Neuronal stem cell (in vitro differentiated cells): ENCODE results near the gene NARF.
"Not testable (repeated sequence)": the region's sequence is repeated elsewhere in the genome, so short reads cannot be mapped to it uniquely, and the experiment has no call there.

Source experiments
- DNase-seq: peaks from one replicate; pipeline ENCODE4 v3.0.0-alpha.2; 2013; ENCODE audit warnings: low spot score
- H2AFZ ChIP-seq: one replicate; pipeline ENCODE4 v1.6.1; 2013; ENCODE audit warnings: mild to moderate bottlenecking, low read length, inconsistent platforms
- H2AK5ac ChIP-seq: 2 replicates; pipeline ENCODE4 v1.6.1; 2013; ENCODE audit warnings: low read depth, mild to moderate bottlenecking, inconsistent platforms, low read length, moderate library complexity, mixed read lengths
- H2BK120ac ChIP-seq: 2 replicates; pipeline ENCODE4 v1.6.1; 2013; ENCODE audit warnings: low read depth, mild to moderate bottlenecking, inconsistent platforms, low read length, moderate library complexity, mixed read lengths
- H2BK12ac ChIP-seq: one replicate; pipeline ENCODE4 v1.6.1; 2013; ENCODE audit warnings: low read length, inconsistent platforms
- H2BK15ac ChIP-seq: 2 replicates; pipeline ENCODE4 v1.6.1; 2013; ENCODE audit warnings: mild to moderate bottlenecking, low read length, inconsistent platforms, mixed read lengths
- H2BK5ac ChIP-seq: one replicate; pipeline ENCODE4 v1.6.1; 2013; ENCODE audit warnings: inconsistent platforms, mild to moderate bottlenecking, low read length, moderate library complexity
- H3K14ac ChIP-seq: one replicate; pipeline ENCODE4 v1.6.1; 2013; ENCODE audit warnings: low read length, inconsistent platforms
- H3K18ac ChIP-seq: 2 replicates; pipeline ENCODE4 v1.6.1; 2013; ENCODE audit warnings: low read length, inconsistent platforms
- H3K23ac ChIP-seq: 2 replicates; pipeline ENCODE4 v1.6.1; 2013; ENCODE audit warnings: low read depth, mild to moderate bottlenecking, mixed read lengths, low read length, inconsistent platforms; ENCODE audit not compliant: poor library complexity
- H3K27ac ChIP-seq: replicated peaks from 3 replicates; pipeline ENCODE4 v1.5.1; 2013; ENCODE audit warnings: low read length, inconsistent platforms
- H3K27me3 ChIP-seq, 3 experiments: 2 replicates each; pipeline ENCODE4 v1.6.1; 2013; ENCODE audit warnings: low read length in 3 of 3, mild to moderate bottlenecking in 2 of 3, inconsistent platforms in 1 of 3, low read depth in 1 of 3, mixed read lengths in 1 of 3, moderate library complexity in 1 of 3; ENCODE audit not compliant: control insufficient read depth in 3 of 3, insufficient read depth in 3 of 3
- H3K36me3 ChIP-seq, 2 donors: replicated peaks in 1 of 2; 2 replicates each; pipeline ENCODE4 v1.6.1; 2013; ENCODE audit warnings: low read length in 2 of 2; ENCODE audit not compliant: control insufficient read depth in 2 of 2, insufficient read depth in 2 of 2
- H3K4ac ChIP-seq: 2 replicates; pipeline ENCODE4 v1.6.1; 2013; ENCODE audit warnings: inconsistent platforms, mild to moderate bottlenecking, low read length, moderate library complexity
- H3K4me1 ChIP-seq, 2 donors: 1 replicate in 1 of 2; 2 replicates in 1 of 2; pipeline ENCODE4 v1.6.1; 2013; ENCODE audit warnings: low read length in 2 of 2, low read depth in 1 of 2; ENCODE audit not compliant: control insufficient read depth in 2 of 2, insufficient read depth in 1 of 2
- H3K4me2 ChIP-seq: one replicate; pipeline ENCODE4 v1.6.1; 2013; ENCODE audit warnings: mild to moderate bottlenecking, low read length, inconsistent platforms; ENCODE audit not compliant: insufficient read depth, poor library complexity, severe bottlenecking
- H3K4me3 ChIP-seq, 2 donors: 2 replicates each; pipeline ENCODE4 v1.5.1; 2013; ENCODE audit warnings: low read length in 2 of 2, mild to moderate bottlenecking in 2 of 2, inconsistent platforms in 1 of 2, moderate library complexity in 1 of 2
- H3K79me1 ChIP-seq: one replicate; pipeline ENCODE4 v1.6.1; 2013; ENCODE audit warnings: low read depth, mild to moderate bottlenecking, inconsistent platforms, low read length, moderate library complexity
- H3K9ac ChIP-seq: one replicate; pipeline ENCODE4 v1.6.1; 2013; ENCODE audit warnings: mild to moderate bottlenecking, low read depth, low read length, inconsistent platforms; ENCODE audit not compliant: poor library complexity
- H3K9me3 ChIP-seq, 2 donors: replicated peaks in 1 of 2; 2 replicates each; pipeline versions ENCODE3 to v1.6.1; 2013; ENCODE audit warnings: low read length in 2 of 2, mild to moderate bottlenecking in 2 of 2, inconsistent platforms in 1 of 2, low read depth in 1 of 2, mixed read lengths in 1 of 2, moderate library complexity in 1 of 2; ENCODE audit not compliant: control insufficient read depth in 2 of 2, insufficient read depth in 1 of 2
- H4K8ac ChIP-seq: one replicate; pipeline ENCODE4 v1.6.1; 2013; ENCODE audit warnings: low read depth, mild to moderate bottlenecking, inconsistent platforms, low read length, moderate library complexity
- H4K91ac ChIP-seq: one replicate; pipeline ENCODE4 v1.6.1; 2013; ENCODE audit warnings: low read length, low read depth, mild to moderate bottlenecking, inconsistent platforms; ENCODE audit not compliant: poor library complexity
- WGBS, 2 donors: extraction: QIAGEN DNeasy Blood & Tissue Kit; methylation state at CpG; one replicate each; pipeline ENCODE4 v1.1.7; 2013; ENCODE audit warnings: missing lambda C conversion rate in 2 of 2, mixed read lengths in 1 of 2; ENCODE audit not compliant: insufficient read length in 2 of 2, insufficient replicate concordance in 1 of 2; ENCODE audit errors: extremely low coverage in 2 of 2; 5-methylcytosine and 5-hydroxymethylcytosine counted together

The NARF gene

GRCh38 chr17:82453706-82454105, 4.8 kb upstream of the NARF start:
- not testable (repeated sequence) for H3K27me3 ChIP-seq, H3K4me3 ChIP-seq, H3K9ac ChIP-seq, H2BK15ac ChIP-seq, H3K4ac ChIP-seq, H3K23ac ChIP-seq, H3K4me2 ChIP-seq, H2AK5ac ChIP-seq, H2BK120ac ChIP-seq, H2AFZ ChIP-seq, H4K8ac ChIP-seq, H3K27ac ChIP-seq, H3K18ac ChIP-seq, H4K91ac ChIP-seq, H3K14ac ChIP-seq, H2BK5ac ChIP-seq, H3K36me3 ChIP-seq, H2BK12ac ChIP-seq, DNase-seq
- H3K79me1 ChIP-seq, result peaks cover 13% of the 10 kb centered on the region
- H3K9me3 ChIP-seq, result peaks cover 2 to 13% of the 10 kb centered on the region in 2 donors
- peaks cover 10 to 16% of the 10 kb centered on the region in 2 donors for H3K4me1 ChIP-seq
- no CpG with 5 or more reads among the region's 21 CpGs for WGBS, 2 donors

- Histone ChIP-seq H2BK15ac (no peak overlapping the region), H3K4me3 (peak overlapping the region in 1 of 2 donors; percentile 94), H3K9ac (no peak overlapping the region), H2AK5ac (no peak overlapping the region), H4K91ac (no peak overlapping the region), H3K4me2 (peak overlapping the region; percentile 62), H3K14ac (no peak overlapping the region), H2BK12ac (no peak overlapping the region), H2AFZ (no peak overlapping the region), H3K18ac (no peak overlapping the region), H2BK120ac (no peak overlapping the region), H3K4ac (no peak overlapping the region), H3K36me3 (peaks cover 16 to 25% of the 10 kb centered on the region in 2 donors), H3K27me3 (no peaks in the 10 kb centered on the region), H3K27ac (no peak overlapping the region), H3K23ac (no peak overlapping the region), H3K9me3 (peaks cover 0 to 2% of the 10 kb centered on the region in 2 donors), H3K4me1 (peaks cover 2 to 6% of the 10 kb centered on the region in 2 donors), H4K8ac (no peak overlapping the region), H3K79me1 (peaks cover 11% of the 10 kb centered on the region), H2BK5ac (no peak overlapping the region)
- no peak for DNase-seq
- no CpG with 5 or more reads among the region's 10 CpGs for WGBS, 2 donors
Measured at GRCh38 chr17:82457073-82457928, 1.2 kb upstream of the NARF start.

DNA sequence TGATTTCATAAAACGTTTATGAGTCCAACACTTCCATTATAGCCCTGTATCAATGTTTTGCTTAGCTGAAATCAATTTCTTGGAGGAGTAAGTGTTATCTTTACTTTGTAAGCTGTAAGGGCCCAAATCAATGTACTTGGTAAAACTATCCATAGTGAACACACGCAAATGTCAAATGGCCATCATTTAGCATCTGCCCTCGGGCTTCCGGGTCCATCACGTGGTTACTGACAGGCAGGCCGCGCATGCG, 687 bp upstream of the NARF start:
- Histone ChIP-seq H3K36me3 (peaks cover 21 to 30% of the 10 kb centered on the region in 2 donors), H3K27me3 (no peaks in the 10 kb centered on the region), H3K79me1 (peaks cover 14% of the 10 kb centered on the region), H3K23ac (peak overlapping the region; percentile 98), H3K4me1 (peaks cover 2 to 6% of the 10 kb centered on the region in 2 donors), H2BK120ac (no peak overlapping the region), H3K4me2 (peak overlapping the region; percentile 62), H2BK15ac (no peak overlapping the region), H2AFZ (peak overlapping the region; percentile 90), H3K4ac (no peak overlapping the region), H2BK5ac (peak overlapping the region; percentile 100), H4K8ac (no peak overlapping the region), H3K14ac (no peak overlapping the region), H4K91ac (no peak overlapping the region), H2BK12ac (no peak overlapping the region), H2AK5ac (no peak overlapping the region), H3K4me3 (peak overlapping the region; percentile 91 to 94), H3K9ac (no peak overlapping the region), H3K27ac (peak overlapping the region; percentile 100), H3K9me3 (no peaks in the 10 kb centered on the region), H3K18ac (no peak overlapping the region)
- WGBS, 2 donors, result no CpG with 5 or more reads among the region's 8 CpGs
- no peak for DNase-seq

DNA sequence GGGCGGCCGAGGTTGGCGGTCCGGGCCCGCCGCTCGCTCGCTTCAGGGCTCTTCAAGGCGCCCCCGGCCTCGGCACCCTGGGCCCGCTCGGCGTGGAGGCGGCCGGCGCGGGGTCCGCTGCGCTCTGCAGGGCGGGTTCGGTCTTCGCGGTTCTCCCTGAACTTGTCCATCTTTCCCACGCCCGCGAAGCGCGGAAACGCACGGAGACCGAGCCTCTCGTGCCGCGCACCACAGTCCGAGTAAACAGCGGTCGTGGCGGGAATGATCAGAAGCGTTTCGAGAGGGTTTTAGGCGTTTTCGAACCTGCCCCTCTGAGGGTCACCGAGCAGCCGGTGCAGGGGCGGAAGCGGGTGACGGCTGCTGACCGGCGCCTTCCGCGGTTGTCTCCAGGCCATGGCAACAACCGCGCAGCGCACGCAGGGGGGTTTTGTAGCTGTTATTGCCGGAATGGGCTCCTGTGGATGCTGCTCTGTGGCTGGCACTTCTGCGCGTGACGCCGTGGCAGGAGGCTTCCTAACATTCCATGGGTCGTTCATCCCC, 414 bp downstream of the NARF start:
- Histone ChIP-seq H2BK5ac (no peak overlapping the region), H3K9me3 (no peaks in the 10 kb centered on the region), H3K4ac (no peak overlapping the region), H2BK12ac (no peak overlapping the region), H2BK15ac (peak overlapping the region; percentile 55), H3K14ac (peak overlapping the region; percentile 84), H4K91ac (no peak overlapping the region), H3K79me1 (peaks cover 14% of the 10 kb centered on the region), H2BK120ac (no peak overlapping the region), H3K23ac (peak overlapping the region; percentile 98), H4K8ac (no peak overlapping the region), H2AK5ac (peak overlapping the region; percentile 91), H2AFZ (peak overlapping the region; percentile 90), H3K27ac (peak overlapping the region; percentile 73), H3K4me2 (peak overlapping the region; percentile 83), H3K4me3 (peak overlapping the region; percentile 94 to 95), H3K9ac (peak overlapping the region; percentile 91), H3K36me3 (peaks cover 32 to 41% of the 10 kb centered on the region in 2 donors), H3K18ac (peak overlapping the region; percentile 97), H3K27me3 (no peaks in the 10 kb centered on the region), H3K4me1 (peaks cover 2 to 6% of the 10 kb centered on the region in 2 donors)
- no CpG with 5 or more reads among the region's 62 CpGs for WGBS, 2 donors
- no peak for DNase-seq
